ENCODE results near the gene FGFR4.

GRCh38 chr5:177111720-177112394 lies 25.1 kb downstream of the FGFR4 start:
- no peak for TF ChIP-seq POLR2A (IDR thresholded peaks at IDR 0.05; ENCODE audit: low read length)
- TF ChIP-seq GATA1 (IDR thresholded peaks at IDR 0.05; ENCODE audit: low read depth, low read length): no peak

All from erythroblast (primary cell).